GM15510 (cell line): Measurements from ENCODE around the gene ZNF813.

Experiments used
- POLR2A ChIP-seq: IDR thresholded peaks from 3 replicates; pipeline ENCODE4 v1.6.1; 2011; ENCODE audit warnings: borderline replicate concordance; ENCODE audit not compliant: insufficient read length; ENCODE audit errors: extremely low read depth

The ZNF813 gene

DNA sequence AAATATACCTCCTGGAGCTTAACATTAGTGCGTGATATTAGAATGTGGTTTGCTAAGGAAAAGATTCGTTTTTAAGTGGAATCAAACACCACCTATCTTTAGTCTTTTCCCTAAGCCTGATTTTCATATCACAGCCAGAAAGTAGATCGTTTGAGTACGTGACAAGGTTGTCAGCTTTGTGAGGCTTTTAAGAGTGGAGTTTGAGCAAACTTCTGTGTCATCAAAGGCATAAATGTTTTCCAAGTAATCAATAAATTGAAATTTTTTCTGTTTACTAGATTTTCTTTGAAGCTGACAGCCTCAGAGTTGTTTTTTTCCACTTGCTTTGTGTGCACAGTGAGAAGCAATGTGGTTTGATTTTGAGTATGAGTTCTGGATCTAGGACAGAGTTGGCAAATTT, 63.9 kb downstream of the ZNF813 start:
- TF ChIP-seq POLR2A: no peak

- no peak for TF ChIP-seq POLR2A
These were observed 64.8 kb downstream of the ZNF813 start for GRCh38 chr19:53532362-53532761.

- TF ChIP-seq POLR2A: no peak
These were observed 68.7 kb downstream of the ZNF813 start for GRCh38 chr19:53536225-53536548.

DNA sequence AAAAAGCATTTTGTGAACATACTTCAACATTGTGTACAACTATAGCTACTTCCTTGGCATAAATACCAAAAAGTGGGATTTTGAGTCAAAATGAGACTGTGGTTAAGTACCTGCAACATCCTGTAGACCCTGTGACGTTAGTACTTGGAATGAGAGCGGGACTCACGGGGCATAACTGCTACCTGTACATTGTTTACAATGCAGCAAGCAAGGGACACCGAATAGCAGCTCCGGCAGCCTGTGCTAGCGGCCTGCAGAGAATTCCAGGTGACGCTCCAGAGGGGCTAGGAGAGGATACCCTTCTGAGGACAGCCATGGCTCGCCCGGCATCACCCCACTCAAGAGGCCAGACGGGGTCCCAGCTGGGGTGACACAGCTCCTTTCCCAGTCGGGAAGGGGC, 69.6 kb downstream of the ZNF813 start:
- TF ChIP-seq POLR2A: no peak

GRCh38 chr19:53537521-53538377, 70.2 kb downstream of the ZNF813 start, which contains the start of gene ZNF331:
Gene ZNF331 (plus strand): TSS chr19:53538145. CDS start chr19:53569377, 31,232 bp downstream.
- TF ChIP-seq POLR2A: peak; percentile 59

- TF ChIP-seq POLR2A: no peak
These were observed 71.0 kb downstream of the ZNF813 start for GRCh38 chr19:53538378-53539109.

GRCh38 chr19:53540091-53540490, 72.6 kb downstream of the ZNF813 start:
- TF ChIP-seq POLR2A: no peak

DNA sequence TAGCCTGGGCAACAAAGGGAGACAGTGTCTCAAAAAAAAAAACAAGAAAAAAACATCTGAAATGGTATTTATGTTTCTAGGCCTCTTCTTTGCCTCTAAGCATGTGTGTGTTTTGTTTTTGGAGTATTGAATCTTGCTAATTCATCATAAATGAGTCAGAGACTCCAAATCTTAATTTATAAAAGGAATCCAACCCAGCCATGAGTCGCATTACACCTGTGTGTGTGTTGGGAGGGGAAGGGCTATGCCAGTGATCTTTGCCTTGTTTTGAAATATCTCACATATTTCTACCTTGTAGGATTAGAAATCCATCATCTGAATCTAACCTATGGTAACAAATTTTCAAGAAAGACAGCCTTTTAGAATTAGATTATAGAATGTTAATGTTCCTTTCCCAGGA, 74.4 kb downstream of the ZNF813 start:
- no peak for TF ChIP-seq POLR2A

GRCh38 chr19:53545271-53546065, 77.9 kb downstream of the ZNF813 start:
- TF ChIP-seq POLR2A: no peak
